A673 (cell line): ENCODE results near the gene CBX8. TPM values are rescaled to one million over a fixed set of nuclear protein-coding genes. Genes with fewer than 3 reads are reported as not detected.

Experiments
- BruUV-seq: library from RNA; stranded (reverse); fragments of 400-500 nt; replicated peaks from 2 replicates; lab custom pipeline; 2021; lab: Mats Ljungman, UMichigan
- CTCF ChIA-PET: fragments of 300-600 bp; sonication (Branson Sonifier 250); formaldehyde crosslinking; loops from one replicate; lab custom pipeline; 2022; ENCODE audit warnings: antibody characterized with exemption; lab: Charles Lee
- POLR2A ChIA-PET: fragments of 300-600 bp; sonication (Branson Sonifier 250); formaldehyde crosslinking; loops from one replicate; lab custom pipeline; 2022; ENCODE audit warnings: antibody characterized with exemption; ENCODE audit not compliant: low non-redundant PET; lab: Charles Lee
- DNase-seq: peaks from one replicate; pipeline ENCODE4 v3.0.0-alpha.2; 2015; ENCODE audit warnings: low spot score
- H3K27ac ChIP-seq: fragments of 200-600 bp; sonication (generic); 2 replicates; pipeline ENCODE4 v1.5.1; 2016; ENCODE audit warnings: mixed run types, low read depth, mild to moderate bottlenecking, mixed read lengths, antibody characterized with exemption, low read length; ENCODE audit not compliant: poor library complexity, severe bottlenecking
- H3K27me3 ChIP-seq: fragments of 200-600 bp; sonication (generic); replicated peaks from 2 replicates; pipeline ENCODE4 v1.6.1; 2017; ENCODE audit warnings: mixed run types, low read depth, mild to moderate bottlenecking, mixed read lengths, antibody characterized with exemption, low read length; ENCODE audit not compliant: insufficient read depth, poor library complexity
- H3K36me3 ChIP-seq: fragments of 200-600 bp; sonication (generic); 2 replicates; pipeline ENCODE4 v1.6.1; 2016; ENCODE audit warnings: mixed run types, mild to moderate bottlenecking, mixed read lengths, antibody characterized with exemption, low read length; ENCODE audit not compliant: insufficient read depth, poor library complexity, severe bottlenecking
- H3K4me1 ChIP-seq: fragments of 200-600 bp; sonication (generic); 2 replicates; pipeline ENCODE4 v1.6.1; 2017; ENCODE audit warnings: mixed run types, mild to moderate bottlenecking, mixed read lengths, antibody characterized with exemption, low read length; ENCODE audit not compliant: insufficient read depth, poor library complexity, severe bottlenecking
- H3K4me3 ChIP-seq: fragments of 200-600 bp; sonication (generic); 2 replicates; pipeline ENCODE4 v1.5.1; 2016; ENCODE audit warnings: low read depth, mixed run types, mild to moderate bottlenecking, mixed read lengths, low read length; ENCODE audit not compliant: poor library complexity, severe bottlenecking
- H3K9me3 ChIP-seq: fragments of 200-600 bp; sonication (generic); 2 replicates; pipeline ENCODE4 v1.6.1; 2016; ENCODE audit warnings: mixed run types, low read depth, mild to moderate bottlenecking, mixed read lengths, antibody characterized with exemption, low read length; ENCODE audit not compliant: poor library complexity, severe bottlenecking
- CTCF ChIP-seq: fragments of 300-800, 200-600 bp; sonication (generic); conservative IDR thresholded peaks from 2 replicates; pipeline ENCODE4 v1.5.1; 2017; ENCODE audit warnings: low read depth, mild to moderate bottlenecking, antibody characterized with exemption, low read length, moderate library complexity, mixed read lengths
- EZH2 ChIP-seq: fragments of 200-600 bp; sonication (generic); IDR thresholded peaks from 2 replicates; pipeline ENCODE4 v1.6.1; 2017; ENCODE audit warnings: borderline replicate concordance, low read depth, mild to moderate bottlenecking, mixed read lengths, antibody characterized with exemption, low read length; ENCODE audit not compliant: poor library complexity, severe bottlenecking
- intact Hi-C: fragments of 100-400 bp; cut with micrococcal nuclease; formaldehyde crosslinking; loops from one replicate; pipeline ENCODE4 v1.10.0; 2022; ENCODE audit not compliant: unreplicated experiment
- total RNA-seq: library from RNA; stranded (reverse); gene quantifications from 2 replicates; pipeline ENCODE4 v1.2.3, GENCODE V29; 2021

CBX8 gene
- total RNA-seq, 1 experiment from 2014 or later = 27.0 TPM

GRCh38 chr17:79825580-79825921 is 28.7 kb upstream of the CBX8 start:
- peak overlapping the region; percentile 74 for H3K27ac ChIP-seq
- H3K4me1 ChIP-seq = peaks cover 54% of the 10 kb centered on the region
- no peaks in the 10 kb centered on the region for H3K36me3 ChIP-seq
- ChIA-PET CTCF (interaction anchor here (0.7 kb wide), 1 partner anchor 14 kb away, joined by 4 read pairs; the partner anchor contains the start of gene CBX4), POLR2A (interaction anchor here (0.6 to 1.9 kb wide), 2 partner anchors 8 to 13 kb away, joined by 4 to 8 read pairs; partner anchors contain the start of gene CBX4)
- TF ChIP-seq CTCF (no peak), EZH2 (no peak)
- no TSS peak for BruUV-seq
- no peaks in the 10 kb centered on the region for H3K9me3 ChIP-seq
- DNase-seq = no peak
- intact Hi-C loops = no loop called here
- peak overlapping the region; percentile 15 for H3K4me3 ChIP-seq
- no peaks in the 10 kb centered on the region for H3K27me3 ChIP-seq

- no peaks in the 10 kb centered on the region for H3K27me3 ChIP-seq
- no TSS peak for BruUV-seq
These were observed 28.2 kb upstream of the CBX8 start for GRCh38 chr17:79824893-79825579.

GRCh38 chr17:79824234-79824633 is 27.4 kb upstream of the CBX8 start:
- ChIA-PET POLR2A (interaction anchor here (0.6 kb wide), 1 partner anchor 13 kb away, joined by 3 read pairs; no protein-coding TSS in a partner anchor), CTCF (no interaction called here)
- Histone ChIP-seq H3K9me3 (no peaks in the 10 kb centered on the region), H3K27ac (no peak overlapping the region), H3K4me3 (no peak overlapping the region), H3K36me3 (no peaks in the 10 kb centered on the region), H3K4me1 (peaks cover 41% of the 10 kb centered on the region), H3K27me3 (no peaks in the 10 kb centered on the region)
- intact Hi-C loops = no loop called here
- no TSS peak for BruUV-seq
- TF ChIP-seq CTCF (no peak), EZH2 (no peak)
- DNase-seq = no peak

More at GRCh38 chr17:79824893-79825579, 28.2 kb upstream of the CBX8 start:
- no peak for TF ChIP-seq EZH2
- no peak for TF ChIP-seq CTCF
- Histone ChIP-seq H3K36me3 (no peaks in the 10 kb centered on the region), H3K9me3 (no peaks in the 10 kb centered on the region), H3K27ac (no peak overlapping the region), H3K4me3 (no peak overlapping the region), H3K4me1 (peaks cover 49% of the 10 kb centered on the region)
- CTCF ChIA-PET = interaction anchor here (0.7 kb wide), 1 partner anchor 14 kb away, joined by 4 read pairs; the partner anchor contains the start of gene CBX4
- no peak for DNase-seq
- intact Hi-C loops = no loop called here
- POLR2A ChIA-PET = interaction anchor here (0.6 to 1.9 kb wide), 4 partner anchors 8 to 14 kb away, joined by 3 to 8 read pairs (median 4); partner anchors contain the start of gene CBX4
